Activated CD4-positive, alpha-beta T cell treated with anti-CD3 and anti-CD28 coated beads, Interleukin-2, amount 50 U/mL, for 48 hours (primary cell): ENCODE results near the gene LAPTM4A.

Experiments
- DNase-seq, 2 experiments: peaks; one replicate each; pipeline ENCODE4 v3.0.0-alpha.2; 2020

The LAPTM4A gene

GRCh38 chr2:20018601-20019152 lies 32.8 kb downstream of the LAPTM4A start:
- DNase-seq: no peak

DNA sequence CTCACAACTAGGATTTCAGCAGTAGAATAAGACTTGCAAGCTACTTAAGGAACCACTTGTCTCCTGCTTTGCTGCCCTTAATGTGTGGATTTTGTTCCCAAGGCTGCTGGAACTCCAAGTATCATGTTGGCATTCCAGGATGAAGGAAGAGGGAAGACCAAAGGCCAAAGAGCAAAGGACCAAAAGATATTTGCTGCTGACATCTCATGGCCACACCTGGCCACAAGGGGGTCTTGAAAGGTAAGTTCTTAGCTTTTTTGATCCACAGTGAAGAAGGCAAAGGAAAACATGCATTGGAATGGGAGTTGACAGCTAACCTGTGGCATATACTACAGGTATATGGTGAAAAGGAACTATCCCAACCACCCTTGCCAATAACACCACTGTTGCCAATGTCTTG lies 35.1 kb downstream of the LAPTM4A start:
- DNase-seq: no peak

DNA sequence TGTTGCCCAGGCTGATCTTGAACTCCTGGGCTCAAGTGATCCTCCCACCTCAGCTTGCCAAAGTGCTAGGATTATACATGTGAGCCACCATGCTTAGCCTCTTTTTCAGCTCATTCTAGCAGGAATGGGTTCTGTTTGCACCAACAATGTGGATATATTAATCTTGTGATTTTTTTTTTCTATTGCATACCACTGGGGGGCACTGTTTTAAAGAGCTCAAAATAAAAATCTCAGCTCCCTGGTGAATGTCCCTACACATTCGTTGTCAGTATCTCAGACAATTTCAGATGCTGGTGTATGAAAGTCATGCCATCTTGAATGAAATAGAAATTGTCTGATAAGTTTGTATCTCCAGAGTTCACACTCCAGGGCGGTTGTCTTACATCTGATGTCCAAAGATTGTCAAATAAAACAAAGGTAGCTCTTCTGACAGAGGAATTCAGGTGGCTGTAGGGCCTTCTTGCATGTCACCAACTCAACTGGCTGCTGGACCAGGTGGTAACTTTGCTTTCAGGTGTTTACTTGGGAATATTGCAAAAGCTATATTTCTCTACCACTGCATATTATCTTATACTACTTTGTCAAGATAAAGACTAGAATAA lies 35.8 kb downstream of the LAPTM4A start:
- DNase-seq: no peak

- DNase-seq: no peak
Measured at GRCh38 chr2:20013126-20013849, 38.1 kb downstream of the LAPTM4A start.

- DNase-seq: peak in 1 of 2 experiments; percentile 11
Measured at GRCh38 chr2:20012282-20013125, 38.9 kb downstream of the LAPTM4A start, which contains the start of gene MATN3. TSS of gene MATN3 (minus strand) at chr2:20012668. CDS start at chr2:20012631, 37 bp downstream.

DNA sequence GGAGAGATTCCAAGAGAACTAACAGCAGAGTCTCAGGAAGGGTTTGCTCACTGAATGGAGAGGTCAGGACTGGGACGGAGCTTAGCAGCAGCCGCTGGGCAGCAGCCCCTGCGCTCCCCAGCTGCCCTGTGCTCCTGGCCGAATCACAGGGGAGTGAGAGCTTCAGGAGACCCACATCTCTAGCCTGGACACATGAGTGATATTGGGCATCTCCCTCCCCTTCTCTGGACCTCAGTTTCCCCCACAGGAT lies 39.5 kb downstream of the LAPTM4A start:
- DNase-seq: no peak

DNA sequence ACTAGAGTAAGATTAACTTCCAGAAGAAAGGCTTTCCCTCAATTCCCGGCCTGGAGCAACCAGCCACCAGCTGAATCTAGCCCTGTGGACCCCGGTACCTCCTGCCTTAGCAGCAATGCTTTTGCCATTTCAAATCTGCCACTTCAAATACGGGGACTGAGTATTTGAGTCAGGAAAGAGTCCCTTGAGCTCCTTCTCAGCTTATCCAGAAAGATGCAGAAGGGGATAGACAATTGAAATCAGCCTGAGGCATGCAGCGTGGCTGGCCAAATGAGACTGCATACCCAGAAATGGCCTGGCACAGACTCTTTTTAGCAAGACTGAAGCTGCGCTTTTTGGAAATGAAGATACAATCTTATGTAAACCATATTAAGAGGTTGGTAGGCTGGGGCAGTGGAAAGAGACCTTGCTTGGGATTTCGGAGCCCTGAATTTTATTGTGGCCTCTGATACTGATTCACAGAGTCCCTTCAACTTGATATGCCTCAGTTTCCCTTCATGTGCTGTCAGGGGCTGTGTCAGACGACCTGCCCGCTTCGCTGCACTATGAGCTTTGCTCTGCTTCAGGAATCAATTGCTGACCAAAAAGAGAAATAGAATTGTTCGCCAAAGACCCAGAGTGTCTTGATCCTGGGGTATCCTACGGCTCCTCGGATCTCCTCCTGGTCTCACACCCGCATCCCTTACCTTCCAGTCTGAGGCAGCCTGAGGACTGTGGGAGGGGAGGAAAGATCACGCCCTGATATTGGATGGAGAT lies 40.0 kb downstream of the LAPTM4A start:
- no peak for DNase-seq

DNA sequence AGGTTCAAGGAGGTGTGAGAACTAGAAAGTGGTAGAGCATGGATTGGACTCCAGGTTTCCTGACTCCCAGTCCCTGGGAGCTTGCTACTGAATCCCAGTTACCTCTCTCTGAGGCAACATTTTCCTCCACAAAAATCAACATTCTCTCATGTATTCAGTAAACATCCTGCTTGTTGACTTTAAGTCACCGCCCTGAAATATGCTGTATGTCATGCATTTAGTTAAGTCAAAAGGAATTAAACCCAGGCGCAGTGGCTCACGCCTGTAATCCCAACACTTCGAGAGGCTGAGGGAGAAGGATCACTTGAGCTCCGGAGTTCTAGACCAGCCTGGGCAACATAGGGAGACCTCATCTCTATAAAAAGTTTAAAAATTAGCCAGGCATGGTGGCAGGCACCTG lies 42.7 kb downstream of the LAPTM4A start:
- no peak for DNase-seq

GRCh38 chr2:20005891-20006470 lies 45.4 kb downstream of the LAPTM4A start:
- no peak for DNase-seq

- DNase-seq: no peak
Measured at GRCh38 chr2:20005067-20005627, 46.3 kb downstream of the LAPTM4A start.

- no peak for DNase-seq
Measured at GRCh38 chr2:20001361-20001863, 50.0 kb downstream of the LAPTM4A start.

- no peak for DNase-seq
Measured at GRCh38 chr2:19993731-19994130, 57.7 kb downstream of the LAPTM4A start.

- DNase-seq: no peak
Measured at GRCh38 chr2:19991895-19992294, 59.5 kb downstream of the LAPTM4A start.

GRCh38 chr2:19990416-19990728 lies 61.1 kb downstream of the LAPTM4A start:
- DNase-seq: no peak

- DNase-seq: peak; percentile 93 to 94
Measured at GRCh38 chr2:19989667-19990415, 61.6 kb downstream of the LAPTM4A start, which contains the start of gene WDR35. TSS of gene WDR35 (minus strand) at chr2:19990105. CDS start at chr2:19990015, 90 bp downstream.

DNA sequence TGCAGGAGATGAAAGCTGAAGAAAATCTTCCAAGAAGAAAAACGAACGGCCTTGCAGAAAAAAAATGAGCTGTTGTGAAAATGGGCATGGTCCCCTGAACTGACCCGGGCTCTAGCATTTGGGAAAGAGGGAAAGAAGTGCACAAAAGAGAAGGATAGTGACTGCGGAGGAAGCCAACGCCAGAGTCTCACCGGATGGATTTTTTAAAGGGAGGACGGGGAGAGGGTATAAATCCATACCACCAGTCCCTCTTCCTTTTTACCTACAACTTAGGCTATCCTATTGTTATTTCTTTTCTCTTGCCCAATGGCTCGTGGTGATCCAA lies 62.1 kb downstream of the LAPTM4A start:
- DNase-seq: no peak

DNA sequence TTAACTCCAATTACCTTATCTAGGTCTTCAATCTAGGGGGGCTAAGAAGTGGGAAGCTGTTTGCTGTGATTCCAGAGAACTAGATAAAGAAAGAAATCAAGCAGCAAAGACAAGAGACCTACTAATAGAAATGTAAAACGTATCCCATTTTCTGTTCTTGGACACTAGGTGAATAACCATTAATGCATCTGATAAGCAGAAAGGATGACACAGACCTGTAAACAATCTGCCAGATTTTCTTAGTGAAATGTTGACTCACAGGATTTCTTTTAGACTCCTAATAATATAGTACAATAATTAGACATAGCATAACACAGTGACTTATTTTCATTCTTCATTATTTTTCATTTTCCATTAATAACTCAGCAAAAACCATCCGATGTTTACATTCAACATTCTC lies 62.8 kb downstream of the LAPTM4A start:
- no peak for DNase-seq

- DNase-seq: no peak
Measured at GRCh38 chr2:19987936-19988335, 63.5 kb downstream of the LAPTM4A start.
